Endothelial cell (in vitro differentiated cells): ENCODE measurements around the gene NRAS. TPM values are rescaled to one million over a fixed set of nuclear protein-coding genes. Genes with fewer than 3 reads are reported as not detected.

Source experiments
- DNase-seq: peaks from one replicate; pipeline ENCODE4 v3.0.0; 2021; ENCODE audit warnings: low spot score
- H3K27ac Mint-ChIP-seq: one replicate; pipeline ENCODE4 v1.8.0; 2021; ENCODE audit warnings: mixed read lengths, inconsistent platforms; ENCODE audit not compliant: unreplicated experiment
- H3K27me3 Mint-ChIP-seq: one replicate; pipeline ENCODE4 v1.8.0; 2021; ENCODE audit warnings: mild to moderate bottlenecking, moderate library complexity, mixed read lengths, inconsistent platforms; ENCODE audit not compliant: unreplicated experiment
- H3K36me3 Mint-ChIP-seq: one replicate; pipeline ENCODE4 v1.8.0; 2021; ENCODE audit warnings: mild to moderate bottlenecking, low read depth, mixed read lengths, inconsistent platforms; ENCODE audit not compliant: unreplicated experiment
- H3K4me1 Mint-ChIP-seq: one replicate; pipeline ENCODE4 v1.8.0; 2021; ENCODE audit warnings: mild to moderate bottlenecking, mixed read lengths, inconsistent platforms; ENCODE audit not compliant: unreplicated experiment
- H3K4me3 Mint-ChIP-seq: one replicate; pipeline ENCODE4 v1.8.0; 2021; ENCODE audit warnings: mild to moderate bottlenecking, mixed read lengths, inconsistent platforms; ENCODE audit not compliant: unreplicated experiment
- H3K9me3 Mint-ChIP-seq: one replicate; pipeline ENCODE4 v1.8.0; 2021; ENCODE audit warnings: mixed read lengths, inconsistent platforms; ENCODE audit not compliant: unreplicated experiment
- CTCF ChIP-seq: fragments of 200-600 bp; sonication (generic); IDR thresholded peaks from one replicate; pipeline ENCODE4 v1.5.0; 2021; ENCODE audit warnings: antibody characterized with exemption; ENCODE audit not compliant: unreplicated experiment
- total RNA-seq: library from RNA; stranded (reverse); fragmentation: NEBNext Ultra II Directional; extraction: Animal tissue kit (Norgen Biotek cat#: 25700); gene quantifications from one replicate; pipeline ENCODE4 v1.2.1, GENCODE V29; 2021; ENCODE audit not compliant: unreplicated experiment

Gene NRAS
- total RNA-seq, 1 donor from 2014 or later, result 74.0 TPM

- H3K9me3 Mint-ChIP-seq, result no peaks in the 10 kb centered on the region
- H3K27ac Mint-ChIP-seq, result no peak overlapping the region
- peaks cover 23% of the 10 kb centered on the region for H3K36me3 Mint-ChIP-seq
- peaks cover 3% of the 10 kb centered on the region for H3K27me3 Mint-ChIP-seq
- no peak for DNase-seq
- no peak overlapping the region for H3K4me3 Mint-ChIP-seq
- no peaks in the 10 kb centered on the region for H3K4me1 Mint-ChIP-seq
- TF ChIP-seq CTCF, result no peak
Observed at GRCh38 chr1:114740331-114740730, 23.8 kb upstream of the NRAS start.

- Mint-ChIP-seq H3K9me3 (no peaks in the 10 kb centered on the region), H3K4me3 (no peak overlapping the region), H3K36me3 (peaks cover 34% of the 10 kb centered on the region), H3K4me1 (no peaks in the 10 kb centered on the region), H3K27ac (no peak overlapping the region), H3K27me3 (peaks cover under 1% of the 10 kb centered on the region)
- no peak for TF ChIP-seq CTCF
- DNase-seq, result no peak
Observed at GRCh38 chr1:114737314-114737849, 20.8 kb upstream of the NRAS start.

- DNase-seq, result no peak
- H3K4me3 Mint-ChIP-seq, result no peak overlapping the region
- no peaks in the 10 kb centered on the region for H3K27me3 Mint-ChIP-seq
- TF ChIP-seq CTCF, result no peak
- no peaks in the 10 kb centered on the region for H3K4me1 Mint-ChIP-seq
- H3K36me3 Mint-ChIP-seq, result peaks cover 44% of the 10 kb centered on the region
- H3K27ac Mint-ChIP-seq, result no peak overlapping the region
- no peaks in the 10 kb centered on the region for H3K9me3 Mint-ChIP-seq
Observed at GRCh38 chr1:114735479-114735878, 18.9 kb upstream of the NRAS start.

GRCh38 chr1:114729782-114730181 lies 13.2 kb upstream of the NRAS start:
- H3K9me3 Mint-ChIP-seq, result no peaks in the 10 kb centered on the region
- DNase-seq, result no peak
- no peak for TF ChIP-seq CTCF
- H3K4me1 Mint-ChIP-seq, result no peaks in the 10 kb centered on the region
- H3K4me3 Mint-ChIP-seq, result no peak overlapping the region
- H3K36me3 Mint-ChIP-seq, result peaks cover 48% of the 10 kb centered on the region
- H3K27ac Mint-ChIP-seq, result no peak overlapping the region
- H3K27me3 Mint-ChIP-seq, result no peaks in the 10 kb centered on the region

GRCh38 chr1:114728553-114728952 lies 12.0 kb upstream of the NRAS start:
- H3K27me3 Mint-ChIP-seq, result no peaks in the 10 kb centered on the region
- no peaks in the 10 kb centered on the region for H3K4me1 Mint-ChIP-seq
- no peak for DNase-seq
- no peak overlapping the region for H3K27ac Mint-ChIP-seq
- H3K9me3 Mint-ChIP-seq, result no peaks in the 10 kb centered on the region
- peaks cover 46% of the 10 kb centered on the region for H3K36me3 Mint-ChIP-seq
- no peak overlapping the region for H3K4me3 Mint-ChIP-seq
- no peak for TF ChIP-seq CTCF
